Mononuclear cell (primary cell): ENCODE results near the gene FRMD4A. TPM values are rescaled to one million over a fixed set of nuclear protein-coding genes. Genes with fewer than 3 reads are reported as not detected.
A peak's percentile ranks its signal among the peaks of the same experiment; 100 is the strongest.
"Not testable (repeated sequence)": the region's sequence is repeated elsewhere in the genome, so short reads cannot be mapped to it uniquely, and the experiment has no call there.

ENCODE experiments used
- H3K27me3 ChIP-seq: 2 replicates; pipeline ENCODE4 v1.6.0; 2011; ENCODE audit warnings: low read length, control low read depth; ENCODE audit not compliant: insufficient read depth
- H3K4me1 ChIP-seq: 2 replicates; pipeline ENCODE4 v1.5.1; 2011; ENCODE audit warnings: mild to moderate bottlenecking, low read length, control low read depth; ENCODE audit not compliant: insufficient read depth
- H3K4me3 ChIP-seq: 2 replicates; pipeline ENCODE4 v1.5.1; 2011; ENCODE audit warnings: mild to moderate bottlenecking, low read length, moderate library complexity
- H3K9me3 ChIP-seq: 2 replicates; pipeline ENCODE4 v1.5.1; 2011; ENCODE audit warnings: low read depth, mild to moderate bottlenecking, control low read depth, low read length
- total RNA-seq: library from RNA; depleted of rRNA; stranded (reverse); fragments of >200 nt; gene quantifications from one replicate; pipeline ENCODE4 v1.2.3, GENCODE V29; 2012

Gene FRMD4A
- total RNA-seq, 1 donor = 0.63 TPM

- no peaks in the 10 kb centered on the region for H3K4me1 ChIP-seq
- H3K9me3 ChIP-seq = no peaks in the 10 kb centered on the region
- H3K4me3 ChIP-seq = no peak overlapping the region
- H3K27me3 ChIP-seq = no peaks in the 10 kb centered on the region
These were observed 601.0 kb downstream of the FRMD4A start for GRCh38 chr10:13729586-13730305.

- Histone ChIP-seq H3K4me3 (no peak overlapping the region), H3K4me1 (no peaks in the 10 kb centered on the region), H3K9me3 (no peaks in the 10 kb centered on the region), H3K27me3 (no peaks in the 10 kb centered on the region)
These were observed 601.7 kb downstream of the FRMD4A start for GRCh38 chr10:13728898-13729535.

- Histone ChIP-seq H3K4me3 (no peak overlapping the region), H3K9me3 (no peaks in the 10 kb centered on the region), H3K4me1 (no peaks in the 10 kb centered on the region), H3K27me3 (no peaks in the 10 kb centered on the region)
These were observed 605.1 kb downstream of the FRMD4A start for GRCh38 chr10:13725594-13725993.

- Histone ChIP-seq H3K4me1 (no peaks in the 10 kb centered on the region), H3K4me3 (no peak overlapping the region), H3K27me3 (no peaks in the 10 kb centered on the region), H3K9me3 (no peaks in the 10 kb centered on the region)
These were observed 606.2 kb downstream of the FRMD4A start for GRCh38 chr10:13724484-13724883.

- H3K9me3 ChIP-seq = no peaks in the 10 kb centered on the region
- H3K4me3 ChIP-seq = no peak overlapping the region
- H3K27me3 ChIP-seq = no peaks in the 10 kb centered on the region
- peaks cover 11% of the 10 kb centered on the region for H3K4me1 ChIP-seq
These were observed 607.7 kb downstream of the FRMD4A start for GRCh38 chr10:13722747-13723653.

- H3K4me1 ChIP-seq = peaks cover 16% of the 10 kb centered on the region
- H3K4me3 ChIP-seq = no peak overlapping the region
- no peaks in the 10 kb centered on the region for H3K27me3 ChIP-seq
- H3K9me3 ChIP-seq = no peaks in the 10 kb centered on the region
These were observed 609.2 kb downstream of the FRMD4A start for GRCh38 chr10:13721486-13721885.

- Histone ChIP-seq H3K4me3 (no peak overlapping the region), H3K4me1 (peaks cover 16% of the 10 kb centered on the region), H3K27me3 (no peaks in the 10 kb centered on the region), H3K9me3 (no peaks in the 10 kb centered on the region)
These were observed 610.0 kb downstream of the FRMD4A start for GRCh38 chr10:13720699-13721098.

- H3K4me1 ChIP-seq = peaks cover 16% of the 10 kb centered on the region
- H3K27me3 ChIP-seq = no peaks in the 10 kb centered on the region
- no peak overlapping the region for H3K4me3 ChIP-seq
- H3K9me3 ChIP-seq = no peaks in the 10 kb centered on the region
These were observed 611.3 kb downstream of the FRMD4A start for GRCh38 chr10:13719425-13719824.

GRCh38 chr10:13718820-13719219 is 611.9 kb downstream of the FRMD4A start:
- Histone ChIP-seq H3K9me3 (no peaks in the 10 kb centered on the region), H3K4me3 (no peak overlapping the region), H3K27me3 (no peaks in the 10 kb centered on the region), H3K4me1 (peaks cover 16% of the 10 kb centered on the region)

- H3K9me3 ChIP-seq = no peaks in the 10 kb centered on the region
- H3K27me3 ChIP-seq = no peaks in the 10 kb centered on the region
- peak overlapping the region; percentile 12 for H3K4me3 ChIP-seq
- H3K4me1 ChIP-seq = peaks cover 20% of the 10 kb centered on the region
These were observed 612.6 kb downstream of the FRMD4A start for GRCh38 chr10:13717936-13718772.

GRCh38 chr10:13717571-13717935 is 613.2 kb downstream of the FRMD4A start:
- Histone ChIP-seq H3K4me1 (peaks cover 26% of the 10 kb centered on the region), H3K4me3 (no peak overlapping the region), H3K9me3 (no peaks in the 10 kb centered on the region), H3K27me3 (no peaks in the 10 kb centered on the region)

GRCh38 chr10:13716081-13717071 is 614.3 kb downstream of the FRMD4A start:
- Histone ChIP-seq H3K27me3 (no peaks in the 10 kb centered on the region), H3K9me3 (no peaks in the 10 kb centered on the region), H3K4me3 (no peak overlapping the region), H3K4me1 (peaks cover 35% of the 10 kb centered on the region)

- H3K9me3 ChIP-seq, H3K27me3 ChIP-seq, H3K4me3 ChIP-seq: not testable (repeated sequence)
- peaks cover 35% of the 10 kb centered on the region for H3K4me1 ChIP-seq
These were observed 615.1 kb downstream of the FRMD4A start for GRCh38 chr10:13715596-13715995.

- Histone ChIP-seq H3K9me3 (no peaks in the 10 kb centered on the region), H3K27me3 (no peaks in the 10 kb centered on the region), H3K4me1 (peaks cover 35% of the 10 kb centered on the region), H3K4me3 (no peak overlapping the region)
These were observed 615.6 kb downstream of the FRMD4A start for GRCh38 chr10:13715100-13715499.
